Measurements from ENCODE around the gene CDCP1. TPM values are rescaled to one million over a fixed set of nuclear protein-coding genes. Genes with fewer than 3 reads are reported as not detected.

CDCP1 gene, protein sequence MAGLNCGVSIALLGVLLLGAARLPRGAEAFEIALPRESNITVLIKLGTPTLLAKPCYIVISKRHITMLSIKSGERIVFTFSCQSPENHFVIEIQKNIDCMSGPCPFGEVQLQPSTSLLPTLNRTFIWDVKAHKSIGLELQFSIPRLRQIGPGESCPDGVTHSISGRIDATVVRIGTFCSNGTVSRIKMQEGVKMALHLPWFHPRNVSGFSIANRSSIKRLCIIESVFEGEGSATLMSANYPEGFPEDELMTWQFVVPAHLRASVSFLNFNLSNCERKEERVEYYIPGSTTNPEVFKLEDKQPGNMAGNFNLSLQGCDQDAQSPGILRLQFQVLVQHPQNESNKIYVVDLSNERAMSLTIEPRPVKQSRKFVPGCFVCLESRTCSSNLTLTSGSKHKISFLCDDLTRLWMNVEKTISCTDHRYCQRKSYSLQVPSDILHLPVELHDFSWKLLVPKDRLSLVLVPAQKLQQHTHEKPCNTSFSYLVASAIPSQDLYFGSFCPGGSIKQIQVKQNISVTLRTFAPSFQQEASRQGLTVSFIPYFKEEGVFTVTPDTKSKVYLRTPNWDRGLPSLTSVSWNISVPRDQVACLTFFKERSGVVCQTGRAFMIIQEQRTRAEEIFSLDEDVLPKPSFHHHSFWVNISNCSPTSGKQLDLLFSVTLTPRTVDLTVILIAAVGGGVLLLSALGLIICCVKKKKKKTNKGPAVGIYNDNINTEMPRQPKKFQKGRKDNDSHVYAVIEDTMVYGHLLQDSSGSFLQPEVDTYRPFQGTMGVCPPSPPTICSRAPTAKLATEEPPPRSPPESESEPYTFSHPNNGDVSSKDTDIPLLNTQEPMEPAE
- total RNA-seq, result 10 to 100 TPM; 29.7 to 68.3 (median 61.5) TPM

DNA sequence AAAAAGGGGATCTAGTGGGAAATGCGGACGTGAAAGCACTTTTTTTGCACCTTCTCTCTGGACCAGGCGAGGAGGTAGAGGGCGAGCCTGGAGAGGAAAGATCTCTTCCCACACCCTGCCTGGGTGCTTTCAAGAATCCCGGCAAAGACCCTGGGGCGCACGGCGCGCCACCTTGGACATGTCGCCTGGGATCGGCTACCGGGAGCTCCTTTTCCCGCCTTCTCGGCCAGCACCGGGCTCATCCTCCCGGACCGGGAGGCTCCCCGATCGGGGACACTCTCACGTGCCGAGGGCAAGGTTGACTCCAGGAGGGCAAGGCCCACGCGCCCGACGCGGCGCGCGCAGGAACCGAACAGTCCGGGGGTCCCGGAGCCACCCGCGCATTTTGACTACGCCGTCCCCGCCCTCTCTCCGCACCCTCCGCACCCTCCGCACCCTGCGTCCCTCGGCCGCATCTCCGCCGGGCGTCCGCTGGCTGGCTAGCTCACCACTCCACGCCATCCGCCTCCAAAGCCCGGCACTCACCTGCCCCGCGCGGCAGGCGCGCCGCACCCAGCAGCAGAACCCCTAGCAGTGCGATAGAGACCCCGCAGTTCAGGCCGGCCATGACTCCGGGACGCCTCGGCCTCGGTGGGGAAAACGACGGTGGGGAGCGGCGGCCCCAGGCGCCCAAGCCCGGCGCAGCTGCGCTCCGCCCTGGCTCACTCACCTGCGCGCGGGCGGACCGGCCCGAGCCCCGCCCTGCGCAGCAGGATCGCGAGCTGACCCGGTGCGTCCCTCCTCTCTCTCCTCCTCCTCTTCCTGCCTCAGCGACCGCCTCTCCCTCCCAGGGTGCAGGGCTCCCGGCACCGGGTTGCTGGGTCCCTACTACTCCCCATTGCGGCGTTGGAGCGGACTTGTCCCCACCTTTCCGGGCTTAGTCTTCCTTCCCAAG, at the start of gene CDCP1:
Gene CDCP1, minus strand, starts transcription at position 698 of the 934 bp plus-strand sequence. Its CDS starts 91 bp downstream, at position 607.
- peak within 1 kb of the TSS in 3 of 4 donors; percentile 83 to 95 (median 83) for H3K27ac ChIP-seq
- DNase-seq, result peak in 2 of 3 donors; percentile 74 to 84

DNA sequence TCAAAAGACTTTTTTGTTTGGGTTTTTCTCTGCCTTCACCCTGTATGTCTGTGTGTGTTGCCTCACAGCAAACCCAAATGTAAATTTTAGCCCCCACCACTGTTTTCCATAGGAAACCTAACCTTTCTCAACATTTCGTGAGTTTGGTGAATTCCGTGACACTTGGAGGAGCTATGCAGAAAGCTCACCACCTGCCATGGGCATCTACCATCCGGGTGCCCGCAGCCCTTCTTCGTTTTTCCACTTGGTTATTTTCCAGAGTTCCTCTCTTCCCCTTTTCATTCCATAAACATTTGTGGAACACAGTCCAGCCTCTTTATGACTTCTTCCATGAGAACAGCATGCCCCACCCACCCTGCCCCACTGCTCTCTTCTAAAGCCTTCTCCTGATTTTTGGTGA, 48.6 kb upstream of the CDCP1 start:
- H3K36me3 ChIP-seq, result no peaks in the 10 kb centered on the region
- H3K4me3 ChIP-seq, result no peak overlapping the region
- no peak for DNase-seq
- no peaks in the 10 kb centered on the region for H3K9me3 ChIP-seq
- TF ChIP-seq POLR2A (IDR thresholded peaks at IDR 0.05), result no peak
- TF ChIP-seq, protein P1, sequence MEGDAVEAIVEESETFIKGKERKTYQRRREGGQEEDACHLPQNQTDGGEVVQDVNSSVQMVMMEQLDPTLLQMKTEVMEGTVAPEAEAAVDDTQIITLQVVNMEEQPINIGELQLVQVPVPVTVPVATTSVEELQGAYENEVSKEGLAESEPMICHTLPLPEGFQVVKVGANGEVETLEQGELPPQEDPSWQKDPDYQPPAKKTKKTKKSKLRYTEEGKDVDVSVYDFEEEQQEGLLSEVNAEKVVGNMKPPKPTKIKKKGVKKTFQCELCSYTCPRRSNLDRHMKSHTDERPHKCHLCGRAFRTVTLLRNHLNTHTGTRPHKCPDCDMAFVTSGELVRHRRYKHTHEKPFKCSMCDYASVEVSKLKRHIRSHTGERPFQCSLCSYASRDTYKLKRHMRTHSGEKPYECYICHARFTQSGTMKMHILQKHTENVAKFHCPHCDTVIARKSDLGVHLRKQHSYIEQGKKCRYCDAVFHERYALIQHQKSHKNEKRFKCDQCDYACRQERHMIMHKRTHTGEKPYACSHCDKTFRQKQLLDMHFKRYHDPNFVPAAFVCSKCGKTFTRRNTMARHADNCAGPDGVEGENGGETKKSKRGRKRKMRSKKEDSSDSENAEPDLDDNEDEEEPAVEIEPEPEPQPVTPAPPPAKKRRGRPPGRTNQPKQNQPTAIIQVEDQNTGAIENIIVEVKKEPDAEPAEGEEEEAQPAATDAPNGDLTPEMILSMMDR (IDR thresholded peaks at IDR 0.05), result no peak
- H3K4me1 ChIP-seq, result no peaks in the 10 kb centered on the region
- H3K27me3 ChIP-seq, result no peaks in the 10 kb centered on the region
- H3K27ac ChIP-seq, result no peak overlapping the region

More for the DNA sequence above, at the start of gene CDCP1:
- peak within 1 kb of the TSS; percentile 38 to 93 (median 54) for H3K4me3 ChIP-seq
- H3K36me3 ChIP-seq, result no peaks in the 10 kb centered on the region
- no peaks in the 10 kb centered on the region for H3K27me3 ChIP-seq
- peaks cover 0 to 12% (median 4%) of the 10 kb centered on the region in 4 donors for H3K4me1 ChIP-seq
- H3K9me3 ChIP-seq, result no peaks in the 10 kb centered on the region
- TF ChIP-seq POLR2A (IDR thresholded peaks at IDR 0.05), result peak; percentile 91 to 95
- TF ChIP-seq, protein P1 (IDR thresholded peaks at IDR 0.05), result no peak

DNA sequence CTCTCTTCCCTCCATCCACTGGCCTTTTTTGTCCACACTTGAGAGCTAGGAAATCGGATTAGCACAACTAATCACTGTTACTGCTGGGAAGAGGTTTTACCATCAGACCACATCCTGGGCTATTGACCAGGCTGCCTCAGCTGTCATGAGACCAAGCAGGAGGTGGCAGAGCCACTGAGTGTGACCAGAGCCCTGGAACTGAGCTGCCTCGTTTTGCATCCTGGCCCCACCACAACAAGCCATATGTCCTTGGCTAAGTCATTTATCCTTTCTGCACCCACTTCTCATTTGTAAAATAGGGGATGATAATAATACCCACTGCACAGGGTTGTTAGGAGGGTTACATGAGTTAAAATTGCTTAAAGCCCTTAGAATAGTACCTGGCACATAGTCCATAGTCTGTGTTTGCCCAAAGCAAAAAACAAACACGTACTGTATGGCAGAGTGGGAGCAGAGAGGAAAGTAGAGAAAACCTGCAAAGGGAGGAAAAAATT, 45.8 kb upstream of the CDCP1 start:
- no peak overlapping the region for H3K27ac ChIP-seq
- H3K9me3 ChIP-seq, result no peaks in the 10 kb centered on the region
- no peaks in the 10 kb centered on the region for H3K4me1 ChIP-seq
- H3K36me3 ChIP-seq, result no peaks in the 10 kb centered on the region
- TF ChIP-seq, protein P1 (IDR thresholded peaks at IDR 0.05), result no peak
- no peak for TF ChIP-seq POLR2A (IDR thresholded peaks at IDR 0.05)
- no peak overlapping the region for H3K4me3 ChIP-seq
- H3K27me3 ChIP-seq, result no peaks in the 10 kb centered on the region
- DNase-seq, result no peak

DNA sequence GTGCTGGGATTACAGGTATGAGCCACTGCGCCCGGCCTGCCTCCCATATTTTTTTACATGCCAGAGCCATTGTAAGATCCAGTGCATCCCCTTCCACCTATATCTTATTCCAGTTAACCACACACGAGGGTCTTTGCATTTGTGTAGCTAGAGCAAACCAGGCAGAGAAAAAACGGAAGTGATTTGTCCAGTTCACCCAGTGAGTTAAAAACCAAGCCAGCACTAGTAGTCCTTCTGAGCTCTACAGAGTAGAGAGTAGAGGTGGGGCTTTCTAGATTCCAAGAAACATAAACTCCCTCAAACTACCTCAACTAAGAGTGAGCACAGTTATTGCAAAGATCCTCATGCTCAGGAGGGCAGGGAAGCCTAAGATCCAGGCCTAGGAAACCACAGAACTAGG, 45.2 kb upstream of the CDCP1 start:
- TF ChIP-seq, protein P1 (IDR thresholded peaks at IDR 0.05), result no peak
- no peak for TF ChIP-seq POLR2A (IDR thresholded peaks at IDR 0.05)
- no peak overlapping the region for H3K4me3 ChIP-seq
- no peak overlapping the region for H3K27ac ChIP-seq

More for the DNA sequence above, 45.2 kb upstream of the CDCP1 start:
- no peaks in the 10 kb centered on the region for H3K4me1 ChIP-seq
- no peaks in the 10 kb centered on the region for H3K27me3 ChIP-seq
- H3K9me3 ChIP-seq, result no peaks in the 10 kb centered on the region
- no peak for DNase-seq
- H3K36me3 ChIP-seq, result no peaks in the 10 kb centered on the region
